ENCODE measurements around the gene SV2C.

DNA sequence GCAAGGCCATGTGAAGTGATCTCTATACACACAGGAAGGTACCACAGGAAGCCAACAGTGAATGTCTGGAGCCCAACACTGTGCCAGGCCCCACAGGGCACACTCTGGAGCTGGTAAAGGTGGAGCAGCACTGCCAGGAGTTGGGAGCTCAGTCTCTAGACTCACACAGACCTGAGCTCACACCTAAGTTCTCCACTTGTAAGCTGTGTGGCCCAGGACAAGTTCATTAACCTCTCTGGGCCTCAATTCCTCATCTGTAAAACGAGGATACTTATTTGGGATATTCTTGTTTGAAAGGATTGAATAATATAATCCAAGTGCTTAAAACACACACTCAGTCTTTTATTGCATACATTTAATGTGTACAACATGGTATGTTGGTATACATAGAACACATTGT, 259.3 kb downstream of the SV2C start:
- no peak for TF ChIP-seq POLR2AphosphoS5 (IDR thresholded peaks at IDR 0.05; ENCODE audit: insufficient read depth in 1 of 2, low read depth in 1 of 2)
- TF ChIP-seq, protein P1, sequence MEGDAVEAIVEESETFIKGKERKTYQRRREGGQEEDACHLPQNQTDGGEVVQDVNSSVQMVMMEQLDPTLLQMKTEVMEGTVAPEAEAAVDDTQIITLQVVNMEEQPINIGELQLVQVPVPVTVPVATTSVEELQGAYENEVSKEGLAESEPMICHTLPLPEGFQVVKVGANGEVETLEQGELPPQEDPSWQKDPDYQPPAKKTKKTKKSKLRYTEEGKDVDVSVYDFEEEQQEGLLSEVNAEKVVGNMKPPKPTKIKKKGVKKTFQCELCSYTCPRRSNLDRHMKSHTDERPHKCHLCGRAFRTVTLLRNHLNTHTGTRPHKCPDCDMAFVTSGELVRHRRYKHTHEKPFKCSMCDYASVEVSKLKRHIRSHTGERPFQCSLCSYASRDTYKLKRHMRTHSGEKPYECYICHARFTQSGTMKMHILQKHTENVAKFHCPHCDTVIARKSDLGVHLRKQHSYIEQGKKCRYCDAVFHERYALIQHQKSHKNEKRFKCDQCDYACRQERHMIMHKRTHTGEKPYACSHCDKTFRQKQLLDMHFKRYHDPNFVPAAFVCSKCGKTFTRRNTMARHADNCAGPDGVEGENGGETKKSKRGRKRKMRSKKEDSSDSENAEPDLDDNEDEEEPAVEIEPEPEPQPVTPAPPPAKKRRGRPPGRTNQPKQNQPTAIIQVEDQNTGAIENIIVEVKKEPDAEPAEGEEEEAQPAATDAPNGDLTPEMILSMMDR (IDR thresholded peaks at IDR 0.05) = no peak

Measured in vagina (tissue), 2 donors.